Panc1 (cell line): ENCODE results near the gene NFIB. TPM values are rescaled to one million over a fixed set of nuclear protein-coding genes. Genes with fewer than 3 reads are reported as not detected.

ENCODE experiments used
- ATAC-seq: fragments of 200-7000 bp; cut with Tn5 transposase; 2 replicates; pipeline ENCODE4 v1.9.1; 2020; ENCODE audit warnings: mild to moderate bottlenecking, moderate library complexity
- BruUV-seq: library from RNA; stranded (reverse); fragments of 400-500 nt; replicated peaks from 2 replicates; lab custom pipeline; 2021; lab: Mats Ljungman, UMichigan
- CTCF ChIA-PET: fragments of 300-600 bp; sonication (Branson Sonifier 250); formaldehyde crosslinking; loops from one replicate; lab custom pipeline; 2022; ENCODE audit warnings: antibody characterized with exemption; lab: Charles Lee
- POLR2A ChIA-PET: fragments of 300-600 bp; sonication (Branson Sonifier 250); formaldehyde crosslinking; loops from one replicate; lab custom pipeline; 2022; ENCODE audit warnings: antibody characterized with exemption; lab: Charles Lee
- DNase-seq: peaks from one replicate; pipeline ENCODE4 v3.0.0-alpha.2; 2010; ENCODE audit warnings: low read depth, low spot score
- H3K27ac ChIP-seq: 2 replicates; pipeline ENCODE4 v1.5.1; 2011; ENCODE audit warnings: mild to moderate bottlenecking, low read length, inconsistent platforms
- H3K27me3 ChIP-seq: fragments of 200-500 bp; sonication (Bioruptor generic); 2 replicates; pipeline ENCODE4 v1.6.0; 2014; ENCODE audit warnings: low read length, inconsistent platforms; ENCODE audit not compliant: control insufficient read depth, insufficient read depth
- H3K36me3 ChIP-seq: fragments of 200-500 bp; sonication (Bioruptor generic); 2 replicates; pipeline ENCODE4 v1.5.1; 2014; ENCODE audit warnings: inconsistent platforms, mild to moderate bottlenecking, low read length, moderate library complexity; ENCODE audit not compliant: control insufficient read depth, insufficient read depth
- H3K4me1 ChIP-seq: 2 replicates; pipeline ENCODE4 v1.5.1; 2011; ENCODE audit warnings: inconsistent platforms, mild to moderate bottlenecking, low read length, moderate library complexity; ENCODE audit not compliant: control insufficient read depth, insufficient read depth
- H3K4me3 ChIP-seq, 2 experiments: 2 replicates each; pipeline ENCODE4 v1.5.1; 2011 to 2012; ENCODE audit warnings: low read depth in 2 of 2, low read length in 2 of 2, mild to moderate bottlenecking in 2 of 2, inconsistent platforms in 1 of 2, moderate library complexity in 1 of 2
- H3K9me3 ChIP-seq: fragments of 200-500 bp; sonication (Bioruptor generic); 2 replicates; pipeline ENCODE4 v1.5.1; 2014; ENCODE audit warnings: low read depth, mild to moderate bottlenecking, inconsistent platforms, low read length, moderate library complexity; ENCODE audit not compliant: control insufficient read depth, insufficient read depth
- POLR2AphosphoS5 ChIP-seq: IDR thresholded peaks from 2 replicates; pipeline ENCODE4 v1.6.1; 2012; ENCODE audit warnings: mild to moderate bottlenecking, low read depth, low read length, moderate library complexity
- REST ChIP-seq, 2 experiments: IDR thresholded peaks; 2 replicates each; pipeline ENCODE4 v1.6.1; 2011 to 2012; ENCODE audit warnings: low read depth in 2 of 2, control low read depth in 1 of 2, low read length in 1 of 2, mild to moderate bottlenecking in 1 of 2, moderate library complexity in 1 of 2; ENCODE audit not compliant: insufficient read depth in 1 of 2
- SIN3A ChIP-seq: IDR thresholded peaks from 2 replicates; pipeline ENCODE4 v1.6.1; 2012; ENCODE audit warnings: low read depth, mild to moderate bottlenecking, low read length, moderate library complexity, borderline replicate concordance; ENCODE audit not compliant: insufficient read depth
- TCF7L2 ChIP-seq: IDR thresholded peaks from 2 replicates; pipeline ENCODE4 v1.6.1; 2011; ENCODE audit warnings: mild to moderate bottlenecking, low read depth, low read length, inconsistent platforms
- in situ Hi-C: cut with HindIII; loops from 2 replicates; pipeline ENCODE4 v1.10.0; 2016; ENCODE audit warnings: low sequenced_read_pairs, low pct_unique_long_range_greater_than_20kb
- intact Hi-C: fragments of 100-400 bp; cut with micrococcal nuclease; formaldehyde crosslinking; loops from one replicate; pipeline ENCODE4 v1.10.0; 2022; ENCODE audit not compliant: unreplicated experiment
- total RNA-seq: library from RNA; stranded (reverse); gene quantifications from one replicate; pipeline ENCODE4 v1.2.1, GENCODE V29; 2021; ENCODE audit not compliant: unreplicated experiment
- TF ChIP-seq, protein P1 (sequence below): fragments of 450-650 bp; IDR thresholded peaks from 2 replicates; pipeline ENCODE4 v1.5.1; 2017; ENCODE audit warnings: mild to moderate bottlenecking

The NFIB gene
- total RNA-seq, 1 experiment from 2014 or later = 26.7 TPM

DNA sequence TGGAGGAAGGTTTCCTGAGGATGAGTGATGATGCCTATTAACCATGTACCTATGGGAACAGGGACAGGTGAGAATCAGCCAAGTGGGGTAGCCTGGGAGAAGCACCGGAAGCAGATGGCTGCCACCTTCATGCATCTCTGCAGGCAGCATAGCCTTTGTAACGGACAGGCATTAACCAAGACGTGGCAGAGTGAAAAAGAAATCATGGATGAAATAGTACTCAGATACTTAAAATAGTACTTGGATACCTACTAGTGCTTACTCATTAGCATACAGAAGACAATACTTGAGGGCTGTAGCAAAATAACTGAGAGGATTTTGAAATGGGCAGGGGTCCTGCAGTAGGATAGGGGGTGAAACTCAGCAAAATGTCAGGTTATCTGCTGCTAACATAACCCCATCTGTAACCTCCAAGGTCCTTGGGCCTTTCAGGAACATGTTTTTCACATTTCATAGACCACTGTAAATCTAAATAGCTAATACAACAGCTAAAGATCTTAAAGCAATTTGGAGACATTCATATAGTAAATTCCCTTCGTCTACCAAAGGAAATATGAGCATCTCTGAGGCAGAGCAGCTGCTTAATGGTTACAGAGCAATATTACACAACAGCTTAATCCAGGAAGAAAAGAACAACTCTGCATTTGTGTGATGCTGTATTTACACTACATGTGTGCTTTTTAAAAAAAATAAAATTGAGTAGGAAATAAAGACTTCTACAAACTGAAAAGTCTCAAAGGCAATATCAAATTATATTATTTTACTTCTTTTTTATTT, 154.3 kb downstream of the NFIB start:
- Histone ChIP-seq H3K27me3 (no peaks in the 10 kb centered on the region), H3K27ac (no peak overlapping the region), H3K4me1 (no peaks in the 10 kb centered on the region), H3K36me3 (no peaks in the 10 kb centered on the region), H3K4me3 (no peak overlapping the region), H3K9me3 (no peaks in the 10 kb centered on the region)
- no peak for ATAC-seq
- BruUV-seq = no TSS peak
- in situ Hi-C loops (no loop called here), intact Hi-C loops (no loop called here)
- ChIA-PET CTCF (no interaction called here), POLR2A (no interaction called here)
- TF ChIP-seq, protein P1, sequence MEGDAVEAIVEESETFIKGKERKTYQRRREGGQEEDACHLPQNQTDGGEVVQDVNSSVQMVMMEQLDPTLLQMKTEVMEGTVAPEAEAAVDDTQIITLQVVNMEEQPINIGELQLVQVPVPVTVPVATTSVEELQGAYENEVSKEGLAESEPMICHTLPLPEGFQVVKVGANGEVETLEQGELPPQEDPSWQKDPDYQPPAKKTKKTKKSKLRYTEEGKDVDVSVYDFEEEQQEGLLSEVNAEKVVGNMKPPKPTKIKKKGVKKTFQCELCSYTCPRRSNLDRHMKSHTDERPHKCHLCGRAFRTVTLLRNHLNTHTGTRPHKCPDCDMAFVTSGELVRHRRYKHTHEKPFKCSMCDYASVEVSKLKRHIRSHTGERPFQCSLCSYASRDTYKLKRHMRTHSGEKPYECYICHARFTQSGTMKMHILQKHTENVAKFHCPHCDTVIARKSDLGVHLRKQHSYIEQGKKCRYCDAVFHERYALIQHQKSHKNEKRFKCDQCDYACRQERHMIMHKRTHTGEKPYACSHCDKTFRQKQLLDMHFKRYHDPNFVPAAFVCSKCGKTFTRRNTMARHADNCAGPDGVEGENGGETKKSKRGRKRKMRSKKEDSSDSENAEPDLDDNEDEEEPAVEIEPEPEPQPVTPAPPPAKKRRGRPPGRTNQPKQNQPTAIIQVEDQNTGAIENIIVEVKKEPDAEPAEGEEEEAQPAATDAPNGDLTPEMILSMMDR = no peak
- TF ChIP-seq POLR2AphosphoS5 (no peak), REST (IDR thresholded peaks at IDR 0.05; ENCODE audit: insufficient read depth in 1 of 2, low read depth in 2 of 2, low read length in 1 of 2) (no peak), TCF7L2 (no peak), SIN3A (no peak)
- DNase-seq = no peak

DNA sequence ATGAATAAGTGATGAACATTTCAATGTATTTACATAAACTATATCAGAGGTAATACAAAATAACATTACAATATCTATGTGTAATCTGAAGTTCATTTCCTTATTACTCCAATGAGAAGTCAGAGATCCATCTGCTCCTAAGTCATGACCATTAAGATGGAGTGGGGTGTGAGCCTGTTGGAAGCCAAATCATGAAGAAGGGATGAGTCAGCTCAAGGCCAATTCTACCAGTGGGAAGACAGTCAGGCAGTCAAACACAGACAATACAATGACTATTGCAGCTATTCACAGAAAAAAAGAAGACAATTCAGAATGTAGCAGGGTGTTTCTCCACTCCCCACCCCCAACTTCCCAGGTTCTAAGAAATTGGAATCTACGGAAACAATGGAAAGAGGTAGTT, 155.0 kb downstream of the NFIB start:
- Histone ChIP-seq H3K27me3 (no peaks in the 10 kb centered on the region), H3K4me1 (no peaks in the 10 kb centered on the region), H3K27ac (no peak overlapping the region), H3K9me3 (no peaks in the 10 kb centered on the region), H3K36me3 (no peaks in the 10 kb centered on the region), H3K4me3 (no peak overlapping the region)
- TF ChIP-seq TCF7L2 = no peak
- no peak for TF ChIP-seq REST (IDR thresholded peaks at IDR 0.05; ENCODE audit: insufficient read depth in 1 of 2, low read depth in 2 of 2, low read length in 1 of 2)
- POLR2A ChIA-PET = no interaction called here
- CTCF ChIA-PET = no interaction called here
- intact Hi-C loops = no loop called here
- DNase-seq (no peak), ATAC-seq (no peak)
- in situ Hi-C loops = no loop called here
- no TSS peak for BruUV-seq
